ENCODE data around the gene CIITA.
"Not testable (repeated sequence)": the region's sequence is repeated elsewhere in the genome, so short reads cannot be mapped to it uniquely, and the experiment has no call there.

Gene CIITA

GRCh38 chr16:10957771-10958482 is 80.9 kb downstream of the CIITA start:
- peak; percentile 56 for DNase-seq

DNA sequence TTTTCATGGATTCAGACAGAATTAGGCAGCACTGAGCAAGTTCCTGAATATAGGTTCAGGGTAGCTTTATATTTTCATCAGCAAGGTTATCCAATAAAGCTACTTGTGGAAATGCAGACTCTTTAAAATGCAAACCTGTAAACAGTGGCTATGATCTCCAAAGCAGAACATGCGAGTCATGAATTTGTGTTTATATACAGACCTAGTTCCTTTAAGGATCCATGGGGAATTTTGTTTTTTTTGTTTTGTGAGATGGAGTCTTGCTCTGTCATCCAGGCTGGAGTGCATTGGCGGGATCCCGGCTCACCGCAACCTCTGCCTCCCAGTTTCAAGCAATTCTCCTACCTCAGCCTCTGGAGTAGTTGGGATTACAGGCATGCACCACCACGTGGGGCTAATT is 82.2 kb downstream of the CIITA start:
- DNase-seq, result no peak

DNA sequence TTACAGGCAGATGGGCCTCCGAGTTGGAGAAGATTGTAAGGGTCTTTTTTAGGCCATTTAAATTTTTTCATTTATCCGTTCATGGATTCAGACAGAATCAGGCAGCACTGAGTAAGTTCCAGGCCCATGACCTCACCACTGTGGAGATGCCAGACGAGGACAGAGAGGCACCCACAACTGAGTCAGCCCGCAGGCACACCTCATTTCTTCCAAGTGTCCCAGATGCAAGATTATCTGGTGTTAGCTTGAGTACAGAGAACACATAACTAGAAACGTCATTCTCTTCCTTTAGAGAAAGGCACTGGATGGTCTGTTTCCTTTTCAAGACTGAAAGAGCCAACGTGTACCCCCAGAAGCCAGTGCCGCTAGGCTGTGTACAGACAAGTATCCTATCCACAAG is 84.2 kb downstream of the CIITA start:
- peak; percentile 72 for DNase-seq

GRCh38 chr16:10964039-10964890 is 87.3 kb downstream of the CIITA start:
- DNase-seq, result peak; percentile 92

DNA sequence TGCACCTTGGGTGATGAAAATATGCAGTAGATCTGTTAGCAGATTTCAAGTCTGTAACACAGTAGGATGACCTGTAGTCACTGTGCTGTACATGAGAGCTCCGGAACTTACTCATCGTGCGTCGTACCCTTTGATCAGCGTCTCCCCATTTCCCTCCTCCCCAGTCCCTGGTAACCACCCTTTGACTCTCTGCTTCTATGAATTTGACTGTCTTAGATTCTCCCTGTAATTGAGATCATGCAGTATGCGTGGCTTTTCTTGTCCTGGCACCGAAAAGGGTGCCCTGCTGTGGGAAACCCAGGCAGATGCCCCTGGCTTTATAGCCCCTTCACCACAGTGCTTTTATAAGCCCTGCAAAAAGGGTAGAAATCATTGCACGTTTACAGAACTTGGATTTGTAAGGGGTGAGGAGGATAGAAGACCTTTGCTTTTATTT is 87.9 kb downstream of the CIITA start:
- peak; percentile 75 for DNase-seq

DNA sequence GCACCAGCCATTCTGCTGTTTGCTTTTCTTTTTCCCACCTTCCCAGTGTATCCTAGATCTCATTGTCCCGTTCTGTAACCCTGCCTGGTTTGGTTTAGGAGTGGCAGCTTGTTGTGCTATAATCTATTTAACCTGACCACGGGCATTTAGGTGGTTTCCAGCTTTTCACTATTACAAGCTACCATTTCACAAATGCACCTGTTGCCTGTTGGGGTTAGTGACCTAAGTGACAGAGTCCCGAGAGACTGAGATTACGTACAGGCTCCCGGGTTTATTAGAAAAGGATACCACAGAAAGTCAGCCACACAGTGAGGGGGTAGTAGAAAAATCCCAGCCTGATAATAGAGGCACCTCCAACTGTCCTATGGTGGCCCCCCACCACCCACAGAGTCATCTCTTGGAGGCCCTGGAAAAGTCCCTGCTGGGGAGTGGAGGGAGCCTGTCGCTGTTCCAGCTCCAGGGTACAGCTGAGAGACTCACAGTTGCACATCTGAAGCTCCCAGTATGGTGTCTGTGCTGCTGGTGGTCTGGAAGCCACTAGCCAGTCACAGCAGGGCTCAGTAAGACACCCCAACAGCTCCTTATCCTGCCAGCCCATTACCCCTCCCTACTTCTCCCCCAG is 88.5 kb downstream of the CIITA start:
- peak; percentile 73 for DNase-seq

DNA sequence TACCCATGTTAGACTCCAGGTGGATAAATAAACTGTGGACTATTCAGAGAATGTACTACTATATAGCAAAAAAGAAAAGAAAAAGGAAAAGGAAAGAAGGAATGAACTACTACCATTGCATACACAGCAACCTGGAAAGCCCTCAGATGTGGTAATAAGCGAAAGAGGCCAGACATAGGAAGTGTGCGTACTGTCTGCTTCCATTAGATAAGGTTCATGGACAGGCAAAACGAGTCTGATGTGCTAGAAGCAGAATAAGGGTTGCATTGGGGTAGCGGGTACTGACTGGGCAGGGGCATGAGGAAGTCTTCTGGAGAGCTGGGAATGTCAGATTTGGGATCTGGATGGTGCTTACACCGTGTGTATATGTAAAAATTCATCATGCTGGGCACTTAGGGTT is 89.1 kb downstream of the CIITA start:
- DNase-seq, result no peak

DNA sequence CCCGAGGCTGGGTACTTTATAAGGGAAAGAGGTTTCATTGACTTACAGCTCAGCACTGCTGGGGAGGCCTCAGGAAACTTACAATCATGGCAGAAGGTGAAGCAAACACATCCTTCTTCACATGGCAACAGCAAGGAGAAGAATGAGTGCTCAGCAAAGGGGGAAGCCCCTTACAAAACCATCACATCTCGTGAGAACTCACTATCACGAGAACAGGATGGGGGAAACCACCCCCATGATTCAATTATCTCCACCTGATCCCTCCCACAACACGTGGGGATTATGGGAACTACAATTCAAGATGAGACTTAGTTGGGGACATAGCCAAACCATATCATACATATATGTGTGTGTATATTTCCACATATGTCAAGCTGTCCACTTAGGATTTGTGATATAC is 89.6 kb downstream of the CIITA start:
- DNase-seq, result not testable (repeated sequence)

DNA sequence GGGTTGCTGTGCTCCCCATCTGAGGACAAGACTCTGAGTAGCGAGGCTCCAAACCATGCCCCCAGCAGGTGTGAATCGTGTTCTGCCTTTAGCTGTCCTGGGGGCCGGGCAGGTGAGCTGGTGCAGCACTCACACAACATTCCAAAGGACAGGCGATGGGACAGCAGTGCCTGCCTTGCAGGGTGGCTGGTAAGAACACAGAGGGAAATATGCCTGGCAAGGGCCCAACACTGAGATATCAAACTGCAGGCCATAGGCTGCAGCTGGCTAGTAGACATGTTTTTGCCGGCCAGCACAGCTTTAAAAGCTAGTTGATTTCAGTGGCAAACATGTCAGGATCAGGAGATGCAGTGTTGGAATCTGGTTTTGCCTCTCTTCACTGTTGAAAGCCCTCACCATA is 91.0 kb downstream of the CIITA start:
- no peak for DNase-seq

GRCh38 chr16:10968498-10968897 is 91.5 kb downstream of the CIITA start:
- no peak for DNase-seq

DNA sequence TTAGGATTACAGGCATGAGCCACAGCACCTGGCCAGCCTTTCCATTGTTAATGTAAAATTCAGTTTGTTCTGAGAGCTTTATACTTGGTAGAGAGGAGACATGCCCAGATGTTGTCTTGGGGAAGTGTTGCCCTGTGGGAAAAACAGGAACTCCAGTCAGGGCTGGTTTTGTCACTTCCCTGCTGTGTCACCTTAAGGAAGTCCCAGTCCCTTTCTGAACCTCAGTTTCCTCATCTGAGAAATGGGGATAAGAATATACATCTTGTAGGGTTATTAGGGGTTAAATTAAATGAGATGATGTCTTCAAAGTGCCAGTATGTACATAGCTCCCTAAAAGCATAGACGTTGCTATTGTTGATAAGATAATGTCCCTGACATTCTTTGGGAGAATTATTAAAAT is 92.6 kb downstream of the CIITA start:
- DNase-seq, result no peak

DNA sequence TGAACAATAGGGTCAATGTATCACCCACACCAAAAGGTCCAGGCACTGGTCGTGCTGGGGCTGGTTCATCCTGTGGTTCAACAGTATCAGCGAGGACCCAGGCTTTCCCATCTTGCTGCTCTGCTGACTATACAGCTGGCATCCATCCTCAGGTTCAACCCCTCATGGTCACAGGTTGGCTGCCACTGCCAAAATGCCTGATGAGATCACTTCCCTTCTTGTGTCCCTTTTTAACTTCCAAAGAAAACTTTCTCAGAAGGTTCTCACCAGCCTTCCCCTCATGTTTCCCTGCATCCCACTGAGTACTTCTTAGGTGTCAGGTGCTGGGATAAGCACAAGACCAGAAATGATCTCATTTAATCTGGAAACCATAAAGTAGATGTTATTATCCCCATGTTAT is 93.1 kb downstream of the CIITA start:
- no peak for DNase-seq

DNA sequence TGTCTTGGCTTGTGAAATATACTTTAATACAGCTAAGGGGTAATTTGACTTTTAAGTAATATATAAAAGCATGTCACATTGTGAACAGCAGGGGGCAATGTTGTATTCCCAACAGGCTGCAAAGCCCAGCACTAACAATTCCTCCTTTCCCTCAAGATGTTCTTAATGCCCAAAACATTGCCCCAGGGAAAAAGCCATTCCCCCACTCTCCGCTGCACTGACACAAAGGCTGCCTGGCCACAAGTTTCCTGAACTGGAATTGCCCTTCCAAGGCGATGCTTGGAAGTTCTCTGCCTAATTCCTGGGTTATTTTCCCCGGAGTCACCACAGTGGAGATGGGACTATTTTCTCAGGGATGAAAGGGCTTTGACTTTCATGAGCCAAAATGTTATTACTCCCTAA is 94.6 kb downstream of the CIITA start:
- DNase-seq, result no peak

DNA sequence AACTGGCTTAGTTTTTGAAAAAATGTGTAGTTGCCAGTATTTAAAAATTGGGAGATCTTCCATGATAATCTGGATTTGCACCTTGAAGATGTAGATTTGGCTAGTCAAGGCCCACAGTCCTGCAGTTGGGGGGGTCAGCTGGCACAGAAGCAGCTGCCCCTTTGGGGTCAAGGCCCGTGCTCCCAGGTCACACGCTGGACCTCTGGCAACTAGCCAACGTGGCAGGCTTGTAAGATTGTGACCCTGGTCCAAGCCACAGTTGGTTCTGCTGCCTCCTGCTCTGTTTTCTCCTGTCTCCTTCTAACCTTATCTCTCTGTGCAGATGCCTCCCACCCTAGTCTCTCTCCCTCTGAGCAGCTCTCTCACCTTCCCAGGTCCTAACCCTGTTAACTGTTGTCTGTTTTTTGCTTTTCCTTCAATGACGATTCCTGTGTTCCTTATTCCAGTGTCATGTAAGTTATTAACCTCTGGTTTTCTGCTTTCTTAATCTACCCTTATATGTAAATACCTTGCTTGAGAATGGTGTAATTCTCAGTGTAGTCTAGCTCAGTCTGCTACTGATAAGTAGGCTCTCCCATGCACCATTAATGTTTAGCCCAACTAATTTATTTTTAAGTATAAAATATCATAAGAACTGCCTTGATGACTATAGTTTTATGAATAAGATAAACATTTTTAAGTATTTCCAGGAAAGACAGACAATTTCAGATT is 95.3 kb downstream of the CIITA start:
- no peak for DNase-seq

DNA sequence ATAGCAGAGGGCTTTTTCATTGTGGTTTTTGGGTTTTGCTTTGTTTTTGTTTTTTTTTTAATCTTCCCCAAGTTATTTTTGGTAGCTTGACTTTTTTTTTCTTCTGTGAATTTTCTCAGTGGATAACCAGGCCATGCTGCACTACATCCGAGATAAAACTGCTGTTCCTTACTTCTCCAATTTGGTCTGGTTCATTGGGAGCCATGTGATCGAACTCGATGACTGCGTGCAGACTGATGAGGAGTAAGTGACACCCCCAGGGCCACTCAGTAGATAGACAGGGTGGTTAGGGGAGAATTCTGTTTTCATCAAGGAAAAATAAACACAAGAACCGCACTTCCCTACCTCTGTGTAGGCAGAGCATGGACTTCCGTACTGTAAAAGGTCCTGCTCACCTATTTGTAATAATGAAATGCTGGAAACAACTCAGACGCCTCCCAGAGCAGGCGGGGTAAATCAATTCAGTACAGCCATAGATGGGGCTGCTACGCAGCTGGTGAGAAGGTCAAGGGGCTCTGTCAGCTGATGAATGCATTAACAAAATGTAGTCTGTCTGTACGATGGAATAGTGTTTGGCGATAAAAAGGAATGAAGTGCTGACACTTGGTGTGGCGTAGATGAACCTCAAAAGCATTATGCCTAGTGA is 95.9 kb downstream of the CIITA start:
- DNase-seq, result no peak

DNA sequence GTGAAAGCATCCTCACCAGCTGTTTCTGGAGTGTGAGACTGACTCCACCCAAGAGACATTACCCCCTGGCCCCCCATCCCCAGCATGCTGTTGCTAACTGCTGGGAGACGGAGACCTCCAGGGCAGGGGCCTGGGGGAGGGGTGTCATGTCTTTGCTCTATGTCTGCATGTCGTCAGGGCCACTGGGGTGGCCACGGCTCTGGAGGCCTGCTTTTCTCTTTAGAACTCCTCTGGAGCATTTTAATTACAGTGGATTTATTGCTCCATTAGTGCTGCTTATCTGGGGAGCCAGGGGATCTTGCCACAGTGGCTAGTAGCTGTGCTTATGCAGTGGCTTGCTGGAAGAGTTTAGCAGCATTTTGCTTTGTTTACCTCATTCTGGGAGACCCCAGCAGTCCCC is 99.6 kb downstream of the CIITA start:
- no peak for DNase-seq

- no peak for DNase-seq
Measured at GRCh38 chr16:10978124-10978523, 101.1 kb downstream of the CIITA start.

- DNase-seq, result no peak
Measured at GRCh38 chr16:10978871-10979446, 102.0 kb downstream of the CIITA start.

DNA sequence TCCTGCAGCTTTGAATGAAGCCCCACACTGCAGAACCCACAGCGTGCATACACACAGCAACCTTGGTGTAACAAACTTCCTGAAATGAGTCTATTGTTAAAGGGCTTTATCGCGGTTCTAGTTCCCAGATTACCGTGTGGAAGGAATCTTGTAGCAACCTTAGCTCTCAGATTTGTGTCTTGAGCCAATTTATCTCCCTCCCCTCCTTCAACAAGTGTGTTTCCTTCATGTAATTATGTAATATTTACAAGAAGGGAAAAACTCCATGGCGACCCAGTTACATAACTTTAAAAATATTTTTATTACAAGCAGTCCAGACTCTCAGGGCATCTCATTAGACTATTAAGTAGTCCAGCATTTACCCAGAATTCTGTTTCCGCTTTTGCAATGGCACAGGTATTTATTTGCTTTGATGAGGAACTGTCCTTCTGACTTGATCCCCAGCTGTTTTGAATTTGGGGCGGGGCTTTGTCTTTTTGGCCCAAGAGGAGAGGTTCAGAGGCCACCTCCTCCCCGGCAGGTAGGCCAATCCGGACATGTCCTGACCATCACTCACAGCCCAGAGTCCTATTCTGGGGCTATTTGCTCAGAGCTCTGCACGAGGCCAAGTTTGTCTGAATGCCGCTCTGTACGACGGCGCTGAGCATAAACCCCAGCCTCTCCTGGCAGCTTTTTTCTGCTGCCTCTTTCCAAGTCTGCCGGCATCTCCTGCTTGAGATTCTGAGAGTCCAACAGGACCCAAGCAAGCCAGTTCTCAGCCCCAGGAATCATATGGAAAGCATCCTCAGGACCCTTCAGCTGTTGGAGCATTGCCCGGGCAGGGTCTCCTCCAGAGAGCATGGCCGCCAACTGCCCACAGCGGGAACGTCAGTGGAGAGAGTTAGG is 103.0 kb downstream of the CIITA start:
- DNase-seq, result no peak

DNA sequence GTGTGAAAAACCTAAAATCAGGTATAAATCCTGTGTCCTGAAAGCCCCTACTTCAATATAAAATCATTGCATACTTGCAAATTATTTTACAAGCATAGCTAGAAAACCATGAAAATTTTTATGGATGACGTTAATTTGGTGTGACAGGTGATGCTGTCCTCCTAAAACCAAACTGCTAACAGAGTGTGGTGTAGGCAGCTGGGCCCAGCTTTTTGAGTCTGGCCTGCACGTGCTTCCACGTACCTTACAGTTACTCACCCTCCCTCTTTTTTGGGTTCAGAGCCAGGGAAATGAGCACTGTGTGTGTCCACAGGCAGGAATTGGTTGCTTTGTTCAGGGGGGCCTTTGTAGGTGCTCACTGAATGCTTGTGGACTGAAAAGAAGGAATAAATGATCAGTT is 103.8 kb downstream of the CIITA start:
- DNase-seq, result no peak

DNA sequence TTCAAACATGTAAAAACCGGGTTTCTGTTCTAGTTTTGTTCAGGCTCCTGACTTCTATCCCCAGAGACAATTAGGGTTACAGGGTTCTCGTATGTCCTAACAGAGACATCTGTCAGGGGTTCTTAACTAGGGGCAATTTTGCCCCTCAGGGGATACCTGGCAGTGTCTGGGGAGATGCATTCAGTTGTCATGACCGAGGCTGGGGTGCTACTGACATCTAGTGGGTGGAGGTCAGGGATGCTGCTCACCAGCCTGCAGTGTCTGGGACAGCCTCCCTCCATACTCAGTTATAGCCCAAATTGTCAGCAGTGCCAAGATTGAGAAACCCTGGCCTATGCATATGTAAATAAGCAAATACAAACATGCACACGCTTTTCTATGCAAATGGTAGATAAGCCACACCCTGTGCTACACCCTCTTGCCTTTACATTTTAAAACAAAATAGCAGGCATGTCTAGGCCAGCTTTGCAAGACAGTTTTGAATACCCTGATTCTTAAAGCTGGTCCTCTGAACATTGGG is 104.8 kb downstream of the CIITA start:
- peak; percentile 77 for DNase-seq

Data from stimulated activated CD8-positive, alpha-beta memory T cell treated with anti-CD3 and anti-CD28 coated beads, Interleukin-4, amount 100 ng/mL, for 48 hours (primary cell).